Measurements from ENCODE around the gene RASGRP3. TPM values are rescaled to one million over a fixed set of nuclear protein-coding genes. Genes with fewer than 3 reads are reported as not detected.
"Not testable (repeated sequence)": the region's sequence is repeated elsewhere in the genome, so short reads cannot be mapped to it uniquely, and the experiment has no call there.

Gene RASGRP3
- polyA plus RNA-seq, 1 of the 3 experiments (the other 2 are of a cell fraction) = 72.5 TPM

- Histone ChIP-seq H3K4me1 (ENCODE audit: control insufficient read depth in 1 of 2, insufficient read depth in 2 of 2, low read depth in 1 of 2, low read length in 1 of 2) (peaks cover 0 to 9% of the 10 kb centered on the region in 2 experiments; a peak in 2 of 4 replicates), H3K9me3 (no peaks in the 10 kb centered on the region), H3K79me2 (ENCODE audit: insufficient read depth) (peaks cover 9% of the 10 kb centered on the region; the same call in 1 of the 2 replicates), H2AFZ (ENCODE audit: low read depth) (no peak overlapping the region; the same call in 1 of the 2 replicates), H3K27ac (ENCODE audit: low read depth in 2 of 2, low read length in 1 of 2) (0 out of 4 replicates have a peak overlapping the region, but pooled peaks of 1 of the 2 experiments have one; percentile 5), H3K9me2 (no peaks in the 10 kb centered on the region), H4K20me1 (ENCODE audit: insufficient read depth) (no peaks in the 10 kb centered on the region), H3K36me3 (replicated peaks in 1 of 2; ENCODE audit: control insufficient read depth in 1 of 2, insufficient read depth in 2 of 2, low read length in 1 of 2) (no peaks in the 10 kb centered on the region), H3K9ac (no peak overlapping the region), H3F3A (replicated peaks; ENCODE audit: insufficient read depth) (peaks cover 18% of the 10 kb centered on the region), H3K4me3 (ENCODE audit: low read depth in 2 of 2, low read length in 1 of 2) (no peak overlapping the region), H3K27me3 (ENCODE audit: insufficient read depth) (no peaks in the 10 kb centered on the region), H3K4me2 (no peak overlapping the region)
- TF ChIP-seq IRF3 (IDR thresholded peaks at IDR 0.05; ENCODE audit: low read depth, low read length) = no peak
- peak; percentile 97 for TF ChIP-seq CTCF (IDR thresholded peaks at IDR 0.05)
- TF ChIP-seq RAD21 (IDR thresholded peaks at IDR 0.05; ENCODE audit: low read length) = peak; percentile 88
- no peak for TF ChIP-seq FOXJ3 (CRISPR knock-in tag; IDR thresholded peaks at IDR 0.05)
- no peak for TF ChIP-seq ELF1 (IDR thresholded peaks at IDR 0.05)
- peak; percentile 85 for TF ChIP-seq SMC3 (IDR thresholded peaks at IDR 0.05; ENCODE audit: low read depth, low read length)
- TF ChIP-seq NFIC (IDR thresholded peaks at IDR 0.05; ENCODE audit: borderline replicate concordance) = no peak
- TF ChIP-seq GABPA (IDR thresholded peaks at IDR 0.05; ENCODE audit: low read depth) = no peak
- ChIA-PET CTCF (interaction anchor here (0.6 to 2.9 kb wide), 14 partner anchors 10 to 671 kb away, joined by 3 to 20 read pairs (median 3); no protein-coding TSS in a partner anchor), POLR2A (no interaction called here)
- 17% methylated on average over 3 of the region's 3 CpGs for WGBS (ENCODE audit: low lambda C conversion rate)
- peak; percentile 56 for DNase-seq
Measured at GRCh38 chr2:33441235-33441810, 35.1 kb upstream of the RASGRP3 start.

- H2AFZ ChIP-seq (ENCODE audit: low read depth); H3K27me3 ChIP-seq (ENCODE audit: insufficient read depth); H3K9ac ChIP-seq; H3K9me3 ChIP-seq; DNase-seq; H3K4me3 ChIP-seq (ENCODE audit: low read depth in 2 of 2, low read length in 1 of 2); H3K4me2 ChIP-seq; H4K20me1 ChIP-seq (ENCODE audit: insufficient read depth); H3K4me1 ChIP-seq (ENCODE audit: control insufficient read depth in 1 of 2, insufficient read depth in 2 of 2, low read depth in 1 of 2, low read length in 1 of 2); H3K9me2 ChIP-seq; POLR2A ChIA-PET; H3K79me2 ChIP-seq (ENCODE audit: insufficient read depth); H3K36me3 ChIP-seq (replicated peaks in 1 of 2; ENCODE audit: control insufficient read depth in 1 of 2, insufficient read depth in 2 of 2, low read length in 1 of 2): not testable (repeated sequence)
- CTCF ChIA-PET = interaction anchor here (1.1 to 2.9 kb wide), 5 partner anchors 10 to 669 kb away, joined by 3 to 20 read pairs (median 5); no protein-coding TSS in a partner anchor
- 85% methylated on average over 9 of the region's 9 CpGs for WGBS (ENCODE audit: low lambda C conversion rate)
- Histone ChIP-seq H3F3A (replicated peaks; ENCODE audit: insufficient read depth) (peaks cover 11% of the 10 kb centered on the region), H3K27ac (ENCODE audit: low read depth in 2 of 2, low read length in 1 of 2) (peak overlapping the region in 1 of 2 experiments; percentile 5; a peak in 1 of 4 replicates)
Measured at GRCh38 chr2:33442052-33442451, 34.4 kb upstream of the RASGRP3 start.

All from SK-N-SH (cell line).